H1 (cell line): ENCODE results near the gene LAMA4. TPM values are rescaled to one million over a fixed set of nuclear protein-coding genes. Genes with fewer than 3 reads are reported as not detected.

ENCODE experiments used
- CTCF ChIA-PET: fragments of 300-600 bp; sonication (Branson Sonifier 250); formaldehyde crosslinking; loops from one replicate; lab custom pipeline; 2021; ENCODE audit not compliant: partially characterized antibody; lab: Charles Lee
- POLR2A ChIA-PET: fragments of 300-600 bp; sonication (Branson Sonifier 250); formaldehyde crosslinking; loops from one replicate; lab custom pipeline; 2021; ENCODE audit warnings: inconsistent platforms; ENCODE audit not compliant: partially characterized antibody; lab: Charles Lee
- DNase-seq, 2 experiments: peaks; one replicate each; pipeline versions ENCODE4 v3.0.0 to v3.0.0-alpha.2; 2010 to 2022; ENCODE audit warnings: low spot score in 2 of 2, low read depth in 1 of 2, mixed read lengths in 1 of 2
- FAIRE-seq: peaks from 2 replicates; lab custom pipeline; 2011; peaks lifted over from hg19 to GRCh38; lab: Jason Lieb, UNC
- H2AFZ ChIP-seq: 2 replicates; pipeline ENCODE4 v1.8.1; 2012; ENCODE audit warnings: low read length, inconsistent platforms
- H2AK5ac ChIP-seq: 2 replicates; pipeline ENCODE4 v1.6.1; 2013; ENCODE audit warnings: low read depth, low read length
- H2BK120ac ChIP-seq: replicated peaks from 2 replicates; pipeline ENCODE3; 2013; ENCODE audit warnings: low read depth, low read length, inconsistent platforms
- H2BK12ac ChIP-seq: 2 replicates; pipeline ENCODE4 v1.6.1; 2013; ENCODE audit warnings: low read depth, low read length
- H2BK15ac ChIP-seq: 2 replicates; pipeline ENCODE4 v1.6.1; 2013; ENCODE audit warnings: low read length
- H2BK20ac ChIP-seq: 2 replicates; pipeline ENCODE4 v1.6.1; 2013; ENCODE audit warnings: low read length
- H2BK5ac ChIP-seq: 2 replicates; pipeline ENCODE4 v1.6.1; 2013; ENCODE audit warnings: low read depth, low read length
- H3K14ac ChIP-seq: 2 replicates; pipeline ENCODE4 v1.6.1; 2013; ENCODE audit warnings: inconsistent platforms; ENCODE audit not compliant: insufficient read length
- H3K18ac ChIP-seq: 2 replicates; pipeline ENCODE4 v1.6.1; 2013; ENCODE audit warnings: low read length; ENCODE audit errors: extremely low read depth
- H3K23ac ChIP-seq: 2 replicates; pipeline ENCODE4 v1.6.1; 2013; ENCODE audit warnings: inconsistent platforms; ENCODE audit not compliant: insufficient read length
- H3K23me2 ChIP-seq: 2 replicates; pipeline ENCODE4 v1.6.1; 2013; ENCODE audit warnings: low read depth, low read length
- H3K27ac ChIP-seq: 2 replicates; pipeline ENCODE4 v1.6.1; 2011; ENCODE audit warnings: low read depth, low read length, inconsistent platforms
- H3K27me3 ChIP-seq, 4 experiments: replicated peaks in 1 of 4; 1 replicate in 1 of 4; 2 replicates in 3 of 4; pipeline versions ENCODE4 v1.6.1 to v1.8.1; 2011 to 2013; ENCODE audit warnings: low read length in 3 of 4, mild to moderate bottlenecking in 3 of 4, inconsistent platforms in 2 of 4, mixed read lengths in 2 of 4, moderate library complexity in 1 of 4; ENCODE audit not compliant: control insufficient read depth in 3 of 4, insufficient read depth in 3 of 4; ENCODE audit errors: extremely low read depth in 1 of 4
- H3K36me3 ChIP-seq, 4 experiments: 2 replicates each; pipeline versions ENCODE4 v1.6.1 to v1.8.1; 2011 to 2013; ENCODE audit warnings: mild to moderate bottlenecking in 4 of 4, low read length in 3 of 4, moderate library complexity in 2 of 4, control low read depth in 1 of 4, inconsistent platforms in 1 of 4; ENCODE audit not compliant: insufficient read depth in 4 of 4, control insufficient read depth in 2 of 4
- H3K4ac ChIP-seq: replicated peaks from 2 replicates; pipeline ENCODE3; 2013; ENCODE audit warnings: low read length, low read depth, mixed read lengths, inconsistent platforms; ENCODE audit not compliant: insufficient read length
- H3K4me1 ChIP-seq, 4 experiments: replicated peaks in 1 of 4; 1 replicate in 1 of 4; 2 replicates in 3 of 4; pipeline versions ENCODE4 v1.6.1 to v1.8.1; 2011 to 2013; ENCODE audit warnings: low read length in 3 of 4, inconsistent platforms in 2 of 4, mixed read lengths in 1 of 4; ENCODE audit not compliant: insufficient read depth in 4 of 4, control insufficient read depth in 3 of 4
- H3K4me2 ChIP-seq, 2 experiments: 2 replicates each; pipeline versions ENCODE4 v1.6.1 to v1.8.1; 2011 to 2013; ENCODE audit warnings: low read depth in 2 of 2, low read length in 2 of 2, control low read depth in 1 of 2, inconsistent platforms in 1 of 2, mild to moderate bottlenecking in 1 of 2; ENCODE audit not compliant: insufficient read depth in 1 of 2
- H3K4me3 ChIP-seq, 4 experiments: fragments of 200-600, 300-600 bp in 1 of 4; sonication (generic), shearing (Covaris generic), sonication (Bioruptor Twin) in 1 of 4; 2 replicates each; pipeline versions ENCODE4 v1.5.1 to v1.8.1; 2011 to 2016; ENCODE audit warnings: low read length in 4 of 4, low read depth in 3 of 4, control low read depth in 2 of 4, inconsistent platforms in 2 of 4, mild to moderate bottlenecking in 2 of 4, mixed read lengths in 1 of 4, moderate library complexity in 1 of 4; ENCODE audit not compliant: insufficient read depth in 2 of 4; ENCODE audit errors: extremely low read depth in 1 of 4
- H3K56ac ChIP-seq: replicated peaks from 2 replicates; pipeline ENCODE3; 2013; ENCODE audit warnings: low read depth, mild to moderate bottlenecking, mixed read lengths, low read length, inconsistent platforms; ENCODE audit not compliant: insufficient read length
- H3K79me1 ChIP-seq: 2 replicates; pipeline ENCODE4 v1.6.1; 2013; ENCODE audit warnings: low read depth, low read length, control low read depth
- H3K79me2 ChIP-seq, 2 experiments: 2 replicates each; pipeline versions ENCODE4 v1.6.1 to v1.8.1; 2012 to 2013; ENCODE audit warnings: low read length in 2 of 2, mild to moderate bottlenecking in 2 of 2, inconsistent platforms in 1 of 2; ENCODE audit not compliant: insufficient read depth in 2 of 2, control insufficient read depth in 1 of 2
- H3K9ac ChIP-seq, 4 experiments: replicated peaks in 1 of 4; 1 replicate in 1 of 4; 2 replicates in 3 of 4; pipeline versions ENCODE4 v1.6.1 to v1.8.1; 2011 to 2013; ENCODE audit warnings: low read depth in 3 of 4, low read length in 3 of 4, control low read depth in 2 of 4, mild to moderate bottlenecking in 2 of 4, moderate library complexity in 2 of 4, inconsistent platforms in 1 of 4; ENCODE audit errors: extremely low read depth in 1 of 4
- H3K9me3 ChIP-seq, 2 experiments: 2 replicates each; pipeline versions ENCODE4 v1.6.1 to v1.8.1; 2012 to 2013; ENCODE audit warnings: mild to moderate bottlenecking in 2 of 2, moderate library complexity in 2 of 2, control low read depth in 1 of 2, inconsistent platforms in 1 of 2, low read depth in 1 of 2, low read length in 1 of 2, mixed read lengths in 1 of 2; ENCODE audit not compliant: insufficient read depth in 2 of 2
- H4K20me1 ChIP-seq, 2 experiments: replicated peaks in 1 of 2; 2 replicates each; pipeline versions ENCODE3 to v1.8.1; 2011 to 2013; ENCODE audit warnings: inconsistent platforms in 2 of 2, low read length in 2 of 2, mild to moderate bottlenecking in 1 of 2; ENCODE audit not compliant: insufficient read depth in 2 of 2, control insufficient read depth in 1 of 2
- H4K5ac ChIP-seq: 2 replicates; pipeline ENCODE4 v1.6.1; 2013; ENCODE audit warnings: low read length, low read depth, mixed read lengths, inconsistent platforms; ENCODE audit not compliant: insufficient read length
- H4K8ac ChIP-seq: 2 replicates; pipeline ENCODE4 v1.8.0; 2013; ENCODE audit warnings: mild to moderate bottlenecking, moderate library complexity, low read length, inconsistent platforms; ENCODE audit not compliant: insufficient read depth; ENCODE audit errors: extremely low read depth
- H4K91ac ChIP-seq: replicated peaks from 2 replicates; pipeline ENCODE3; 2013; ENCODE audit warnings: low read length, mixed read lengths, inconsistent platforms; ENCODE audit not compliant: insufficient read length
- BRCA1 ChIP-seq: IDR thresholded peaks from 2 replicates; pipeline ENCODE4 v1.6.1; 2012; ENCODE audit warnings: low read depth, low read length, improper control_type of control experiment
- CEBPB ChIP-seq: IDR thresholded peaks from 2 replicates; pipeline ENCODE4 v1.6.1; 2012; ENCODE audit warnings: low read depth, low read length
- CHD1 ChIP-seq: IDR thresholded peaks from 2 replicates; pipeline ENCODE4 v1.6.1; 2012; ENCODE audit warnings: low read depth, low read length, improper control_type of control experiment
- EGR1 ChIP-seq: IDR thresholded peaks from 2 replicates; pipeline ENCODE4 v1.6.1; 2011; ENCODE audit warnings: low read depth, low read length, borderline replicate concordance
- GTF2F1 ChIP-seq: IDR thresholded peaks from 2 replicates; pipeline ENCODE4 v1.6.1; 2012; ENCODE audit warnings: low read depth, low read length, improper control_type of control experiment, borderline replicate concordance
- NANOG ChIP-seq: IDR thresholded peaks from 2 replicates; pipeline ENCODE4 v1.6.1; 2011; ENCODE audit warnings: low read length, low read depth, mild to moderate bottlenecking, inconsistent platforms; ENCODE audit not compliant: insufficient read depth, poor library complexity, severe bottlenecking
- POLR2AphosphoS5 ChIP-seq: IDR thresholded peaks from 2 replicates; pipeline ENCODE4 v1.6.1; 2011; ENCODE audit warnings: low read depth, low read length
- YY1 ChIP-seq: IDR thresholded peaks from 2 replicates; pipeline ENCODE4 v1.6.1; 2011; ENCODE audit warnings: low read depth, mild to moderate bottlenecking, low read length
- WGBS, 2 experiments: shearing (Covaris generic) in 1 of 2; methylation state at CpG; one replicate each; pipeline versions ENCODE4 v1.1.6 to v1.1.7; 2013 to 2015; ENCODE audit warnings: low lambda C conversion rate in 2 of 2, mixed read lengths in 2 of 2, inconsistent platforms in 1 of 2, low coverage in 1 of 2, missing lambda C conversion rate in 1 of 2; ENCODE audit not compliant: insufficient replicate concordance in 2 of 2, insufficient coverage in 1 of 2, insufficient read length in 1 of 2; ENCODE audit errors: extremely low coverage in 1 of 2, missing lambda C conversion rate in 1 of 2; 5-methylcytosine and 5-hydroxymethylcytosine counted together
- polyA plus RNA-seq, 7 experiments: library from polyadenylated mRNA; depleted of rRNA in 3 of 7; stranded (reverse) in 5 of 7; unstranded in 2 of 7; fragments of >200 nt in 5 of 7; fragments of 200-250 nt in 2 of 7; gene quantifications; 1 replicate in 5 of 7; 2 replicates in 1 of 7; 4 replicates in 1 of 7; pipeline versions ENCODE4 v1.2.1 to v1.2.3, GENCODE V29; 2011 to 2013; ENCODE audit warnings: missing spikeins in 2 of 7, mixed read lengths in 2 of 7
- total RNA-seq: library from RNA; stranded (reverse); fragmentation: NEBNext Ultra II Directional; extraction: Animal tissue kit (Norgen Biotek cat#: 25700); gene quantifications from 2 replicates; pipeline ENCODE4 v1.2.1, GENCODE V29; 2021
- TF ChIP-seq, protein P1 (sequence below): IDR thresholded peaks from 2 replicates; pipeline ENCODE4 v1.6.1; 2012; ENCODE audit warnings: inconsistent platforms

Gene LAMA4
- total and polyA plus RNA-seq, 2 of the 8 experiments (the other 6 are each of a cell fraction or from before 2014, with no cell fraction given), result 0.95 to 1.5 TPM

- no peak overlapping the region for H4K5ac ChIP-seq
- 91% methylated on average over 4 of the region's 4 CpGs; no CpG with 5 or more reads in 1 of the 2 experiments for WGBS, 2 experiments
- no peak overlapping the region for H2AK5ac ChIP-seq
- no peak overlapping the region for H2BK15ac ChIP-seq
- no peak for TF ChIP-seq YY1
- TF ChIP-seq, protein P1, sequence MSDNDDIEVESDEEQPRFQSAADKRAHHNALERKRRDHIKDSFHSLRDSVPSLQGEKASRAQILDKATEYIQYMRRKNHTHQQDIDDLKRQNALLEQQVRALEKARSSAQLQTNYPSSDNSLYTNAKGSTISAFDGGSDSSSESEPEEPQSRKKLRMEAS, result no peak
- TF ChIP-seq CEBPB, result no peak
- TF ChIP-seq BRCA1, result no peak
- TF ChIP-seq EGR1, result no peak
- TF ChIP-seq NANOG, result no peak
- TF ChIP-seq POLR2AphosphoS5, result no peak
- TF ChIP-seq GTF2F1, result no peak
- TF ChIP-seq CHD1, result no peak
- no peak overlapping the region for H3K23ac ChIP-seq
- H4K91ac ChIP-seq, result no peak overlapping the region
- no peaks in the 10 kb centered on the region for H3K23me2 ChIP-seq
- H4K20me1 ChIP-seq, result no peaks in the 10 kb centered on the region
- H3K79me2 ChIP-seq, result no peaks in the 10 kb centered on the region
- no peak overlapping the region for H3K18ac ChIP-seq
- CTCF ChIA-PET, result interaction anchor here (0.8 to 1.5 kb wide), 3 partner anchors 16 to 91 kb away, joined by 3 read pairs; no protein-coding TSS in a partner anchor
- no peak overlapping the region for H2AFZ ChIP-seq
- no peaks in the 10 kb centered on the region for H3K27me3 ChIP-seq
- no peak overlapping the region for H2BK5ac ChIP-seq
- H3K27ac ChIP-seq, result no peak overlapping the region
- FAIRE-seq (no peak), DNase-seq (no peak)
- H3K9ac ChIP-seq, result no peak overlapping the region
- POLR2A ChIA-PET, result no interaction called here
- H3K79me1 ChIP-seq, result no peaks in the 10 kb centered on the region
- peaks cover 0 to 6% (median 2%) of the 10 kb centered on the region in 4 experiments; a peak in 3 of 7 replicates for H3K4me1 ChIP-seq
- no peak overlapping the region for H3K14ac ChIP-seq
- H2BK20ac ChIP-seq, result no peak overlapping the region
- H3K4ac ChIP-seq, result no peak overlapping the region
- no peak overlapping the region for H3K56ac ChIP-seq
- H2BK120ac ChIP-seq, result no peak overlapping the region
- no peak overlapping the region for H2BK12ac ChIP-seq
- no peaks in the 10 kb centered on the region for H3K9me3 ChIP-seq
- H3K4me3 ChIP-seq, result no peak overlapping the region
- no peaks in the 10 kb centered on the region for H3K36me3 ChIP-seq
- no peak overlapping the region for H3K4me2 ChIP-seq
- no peak overlapping the region for H4K8ac ChIP-seq
Measured at GRCh38 chr6:112204350-112204706, 50.0 kb downstream of the LAMA4 start.
